Iris pigment epithelial cell (primary cell): Measurements from ENCODE around the gene AP2M1.
A peak's percentile ranks its signal among the peaks of the same experiment; 100 is the strongest.
"Not testable (repeated sequence)": the region's sequence is repeated elsewhere in the genome, so short reads cannot be mapped to it uniquely, and the experiment has no call there.

Experiments
- DNase-seq: peaks from one replicate; pipeline ENCODE4 v3.0.0-alpha.2; 2011; ENCODE audit warnings: low read depth

The AP2M1 gene

DNA sequence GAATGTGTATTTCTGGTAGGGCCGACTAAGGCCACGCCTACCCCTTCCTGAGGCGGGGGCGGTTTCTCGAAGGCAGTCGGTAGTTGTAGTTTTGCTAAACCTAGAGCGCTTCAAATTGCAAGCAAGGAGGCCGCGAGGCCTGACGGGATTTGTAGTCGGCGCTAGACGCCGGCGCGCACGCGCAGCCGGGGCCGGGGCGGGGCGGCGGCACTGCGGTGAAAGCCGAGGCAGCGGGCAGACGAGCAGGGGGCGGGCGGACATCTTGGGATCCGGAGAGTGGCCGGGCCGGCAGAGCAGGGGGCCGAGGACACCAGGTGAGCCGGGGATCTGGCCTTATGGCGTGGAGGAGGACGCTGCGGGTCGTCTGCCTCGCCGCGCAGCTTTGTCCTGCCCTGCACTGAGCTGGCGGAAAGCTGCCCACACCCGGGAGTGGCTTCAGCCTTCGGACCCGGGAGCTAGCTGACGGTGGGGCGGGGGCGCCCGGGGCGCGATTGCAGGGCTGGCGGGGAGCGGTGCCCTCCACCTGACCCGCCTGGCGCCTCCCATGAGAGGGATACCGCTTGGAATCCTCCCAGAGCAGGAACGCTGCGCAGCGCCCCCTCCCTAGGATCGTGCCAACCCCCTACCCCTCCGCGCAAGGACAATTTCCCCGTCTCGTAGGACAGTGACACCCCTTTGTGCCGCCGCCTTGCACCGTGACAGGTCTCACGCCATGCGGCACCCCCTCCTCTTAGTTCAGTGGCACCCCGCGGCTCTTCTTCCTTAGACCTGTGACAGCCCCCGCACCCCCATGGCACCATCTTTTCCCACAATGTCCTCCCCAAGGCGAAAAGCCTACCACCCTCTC lies at the start of gene AP2M1:
TSS of gene AP2M1 (plus strand) at position 210 of the 847 bp plus-strand sequence. CDS start 2,139 bp downstream, outside the sequence.
- peak; percentile 99 for DNase-seq

DNA sequence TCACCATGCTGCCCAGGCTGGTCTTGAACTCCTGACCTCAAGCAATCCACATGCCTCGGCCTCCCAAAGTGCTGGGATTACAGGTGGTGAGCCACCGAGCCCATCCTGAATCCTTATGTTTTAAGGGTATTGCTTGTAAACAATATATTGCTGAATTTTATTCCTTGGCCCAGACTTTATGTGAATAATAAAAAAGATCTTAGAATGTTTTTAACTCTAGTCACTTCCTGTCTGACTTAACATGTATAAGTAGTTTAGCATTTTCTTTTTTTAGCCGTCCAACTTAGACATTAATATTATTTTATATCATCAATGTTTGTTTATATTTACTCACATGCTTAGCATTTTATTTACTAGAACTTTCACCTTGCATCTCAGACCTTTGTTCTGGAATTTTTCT lies 48.6 kb upstream of the AP2M1 start:
- peak; percentile 49 for DNase-seq

DNA sequence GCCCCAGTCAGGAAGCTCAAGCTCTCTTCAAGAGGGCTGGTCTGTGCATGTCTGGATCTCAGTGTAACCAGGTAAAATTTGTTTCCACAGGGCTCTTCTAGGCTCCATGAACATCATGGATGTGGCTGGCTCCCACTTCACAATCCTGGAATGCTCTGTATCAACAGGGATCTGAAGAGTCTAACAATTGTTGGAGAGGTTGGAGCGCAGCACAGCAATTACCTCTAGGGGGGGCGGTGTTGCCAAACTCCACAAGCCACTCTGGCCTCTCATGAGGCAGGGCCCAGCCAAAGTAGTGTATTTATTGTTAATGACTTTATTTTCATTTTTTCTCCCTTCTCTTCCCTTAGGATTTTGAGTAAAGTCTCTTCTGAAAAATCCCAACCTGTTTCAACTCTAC lies 45.6 kb upstream of the AP2M1 start:
- DNase-seq: peak; percentile 53

DNA sequence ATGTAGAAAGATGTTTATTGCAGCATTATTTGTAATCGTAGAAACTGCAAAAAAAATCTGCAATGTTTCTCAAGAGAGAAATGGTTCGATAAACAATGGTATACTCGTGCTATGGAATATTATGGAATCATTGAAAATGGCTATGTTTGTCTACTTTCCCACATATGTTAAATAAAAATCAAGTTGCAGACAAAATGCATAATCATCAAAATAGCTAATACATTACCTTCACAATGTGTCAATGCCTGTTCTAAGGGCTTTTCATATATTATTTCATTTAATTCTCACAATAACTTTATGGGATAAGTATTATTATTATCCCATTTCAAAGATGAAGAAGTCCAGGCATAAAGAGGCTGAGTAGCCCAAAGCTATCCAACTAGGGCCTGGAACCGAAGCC lies 41.7 kb upstream of the AP2M1 start:
- no peak for DNase-seq

DNA sequence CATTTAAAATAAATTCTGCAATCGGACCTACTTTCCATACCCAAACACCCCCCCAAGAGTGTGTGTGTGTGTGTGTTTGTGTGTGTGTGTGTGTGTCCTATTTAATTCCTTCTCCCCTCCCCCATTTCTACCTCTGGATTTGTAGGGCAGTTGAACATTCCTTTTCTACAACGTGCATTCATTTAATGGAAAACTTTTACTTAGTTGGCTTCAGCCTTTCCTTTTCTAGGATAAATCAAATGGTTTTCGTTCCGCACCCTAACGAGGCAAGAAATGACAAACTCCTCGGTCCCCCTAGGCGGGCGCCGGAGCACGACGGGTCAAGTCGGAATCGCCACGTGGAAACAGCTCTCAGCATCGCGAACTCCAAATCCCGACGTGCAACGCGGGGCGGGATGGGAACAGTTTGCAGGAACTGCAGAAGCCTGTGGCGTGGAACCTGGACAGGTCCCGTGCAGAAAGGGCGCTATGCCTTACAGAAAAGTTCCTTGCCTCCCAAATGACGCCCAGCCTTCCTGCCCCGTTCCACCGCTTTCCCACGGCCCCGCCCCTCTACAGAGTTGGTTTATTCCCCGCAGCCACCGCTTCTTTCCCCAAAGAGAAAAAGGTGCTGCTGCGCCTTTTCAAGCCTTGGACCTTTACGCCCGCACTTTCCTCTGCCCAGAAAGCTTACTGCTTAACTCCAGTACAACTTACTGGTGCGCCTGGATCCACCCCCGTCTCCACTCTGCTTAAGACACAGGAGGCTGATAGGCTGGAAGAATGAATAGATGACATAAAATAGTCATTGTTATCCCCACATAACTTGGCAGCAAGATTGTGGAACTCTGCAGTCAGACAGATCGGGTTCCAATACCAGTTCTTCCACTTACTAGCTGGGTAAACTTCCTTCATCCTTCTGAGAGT lies 40.6 kb upstream of the AP2M1 start:
- DNase-seq: peak; percentile 80

DNA sequence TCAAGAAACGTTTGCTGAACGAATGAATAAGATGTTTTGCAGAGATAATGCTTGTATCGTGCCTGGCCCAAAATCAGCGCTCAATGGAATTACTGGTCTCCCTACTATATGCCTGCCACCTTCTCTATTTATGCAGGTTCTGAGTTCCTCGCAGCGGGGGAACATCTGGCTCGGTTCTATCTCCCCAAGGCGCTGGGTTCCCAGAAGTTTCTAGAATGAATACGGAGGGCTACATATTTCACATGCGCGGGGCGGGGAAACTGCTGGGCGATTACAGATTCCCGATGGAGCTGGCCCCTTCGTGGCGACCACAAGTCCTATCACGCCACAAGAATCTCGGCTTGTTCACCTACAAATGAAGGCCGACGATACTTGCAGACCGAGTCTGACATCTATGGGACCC lies 39.9 kb upstream of the AP2M1 start:
- DNase-seq: no peak

DNA sequence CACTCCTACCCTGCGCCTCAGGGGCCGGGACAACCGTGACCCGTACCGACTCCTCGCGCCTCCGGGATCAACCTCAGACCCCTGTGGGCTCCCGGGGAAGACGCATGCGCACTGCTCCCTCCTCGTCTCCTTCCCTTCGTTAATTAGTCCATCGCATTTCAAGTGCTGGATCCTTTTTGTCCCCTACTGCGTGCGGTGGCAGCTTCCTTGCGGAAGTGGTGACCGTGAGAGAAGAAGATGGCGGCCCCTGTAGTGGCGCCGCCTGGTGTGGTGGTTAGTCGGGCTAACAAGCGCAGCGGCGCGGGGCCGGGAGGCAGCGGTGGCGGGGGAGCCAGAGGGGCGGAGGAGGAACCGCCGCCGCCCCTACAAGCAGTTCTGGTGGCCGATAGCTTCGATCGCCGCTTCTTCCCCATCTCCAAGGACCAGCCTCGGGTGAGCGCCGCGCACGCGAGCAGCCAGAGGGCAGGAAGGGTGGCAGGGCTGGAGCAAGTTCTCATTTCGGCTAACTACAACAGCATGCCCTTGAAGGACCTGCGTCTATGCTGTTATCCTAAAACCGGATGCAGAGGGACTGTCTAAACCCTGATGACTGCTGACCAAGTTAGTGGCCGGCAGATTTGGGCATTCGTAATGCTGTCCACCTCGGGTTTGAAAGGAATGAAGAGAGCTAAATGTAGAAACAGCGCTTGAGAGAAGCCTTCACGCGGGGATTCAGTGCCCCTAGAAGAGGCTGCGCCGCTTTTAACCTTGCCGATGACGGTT lies 39.3 kb upstream of the AP2M1 start, which contains the start of gene EIF2B5:
TSS of gene EIF2B5 (plus strand) at position 210 of the 762 bp plus-strand sequence. CDS start at position 238, 28 bp downstream.
- peak; percentile 84 for DNase-seq

DNA sequence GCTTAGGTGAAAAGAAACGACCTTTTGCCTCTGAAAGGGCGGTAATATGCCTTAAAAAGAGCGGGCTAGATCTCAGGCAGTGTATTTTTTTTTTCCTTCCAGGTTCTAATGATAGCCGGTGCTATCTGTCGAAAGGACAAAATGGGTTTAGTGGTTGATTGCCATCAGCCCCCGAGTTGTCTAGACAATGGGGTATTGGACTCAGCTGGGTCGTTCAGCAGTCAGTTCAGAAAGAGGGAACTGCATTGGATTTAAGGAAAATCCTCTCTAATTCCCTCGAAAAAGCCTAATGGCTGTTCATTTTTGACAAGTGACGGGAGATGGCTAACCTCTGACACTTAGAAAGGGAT lies 38.8 kb upstream of the AP2M1 start:
- DNase-seq: no peak

DNA sequence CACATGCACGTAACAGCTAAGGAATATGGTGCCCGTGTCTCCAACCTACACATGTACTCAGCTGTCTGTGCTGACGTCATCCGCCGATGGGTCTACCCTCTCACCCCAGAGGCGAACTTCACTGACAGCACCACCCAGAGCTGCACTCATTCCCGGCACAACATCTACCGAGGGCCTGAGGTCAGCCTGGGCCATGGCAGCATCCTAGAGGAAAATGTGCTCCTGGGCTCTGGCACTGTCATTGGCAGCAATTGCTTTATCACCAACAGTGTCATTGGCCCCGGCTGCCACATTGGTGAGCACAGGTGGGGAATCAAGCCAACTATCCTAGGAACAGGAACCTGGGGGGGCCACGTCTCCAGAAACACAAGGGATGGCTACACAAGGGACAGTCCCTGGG lies 34.2 kb upstream of the AP2M1 start:
- no peak for DNase-seq

DNA sequence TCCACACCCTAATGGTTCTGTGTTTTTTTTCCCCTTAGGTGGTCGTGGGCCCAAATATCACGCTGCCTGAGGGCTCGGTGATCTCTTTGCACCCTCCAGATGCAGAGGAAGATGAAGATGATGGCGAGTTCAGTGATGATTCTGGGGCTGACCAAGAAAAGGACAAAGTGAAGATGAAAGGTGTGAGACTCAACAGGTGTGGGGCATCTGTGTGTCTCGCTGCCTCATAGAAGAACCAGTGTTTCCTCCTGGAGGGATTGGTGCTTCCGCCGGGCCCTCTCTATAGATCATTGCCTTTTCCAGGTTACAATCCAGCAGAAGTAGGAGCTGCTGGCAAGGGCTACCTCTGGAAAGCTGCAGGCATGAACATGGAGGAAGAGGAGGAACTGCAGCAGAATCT lies 32.5 kb upstream of the AP2M1 start:
- DNase-seq: no peak

DNA sequence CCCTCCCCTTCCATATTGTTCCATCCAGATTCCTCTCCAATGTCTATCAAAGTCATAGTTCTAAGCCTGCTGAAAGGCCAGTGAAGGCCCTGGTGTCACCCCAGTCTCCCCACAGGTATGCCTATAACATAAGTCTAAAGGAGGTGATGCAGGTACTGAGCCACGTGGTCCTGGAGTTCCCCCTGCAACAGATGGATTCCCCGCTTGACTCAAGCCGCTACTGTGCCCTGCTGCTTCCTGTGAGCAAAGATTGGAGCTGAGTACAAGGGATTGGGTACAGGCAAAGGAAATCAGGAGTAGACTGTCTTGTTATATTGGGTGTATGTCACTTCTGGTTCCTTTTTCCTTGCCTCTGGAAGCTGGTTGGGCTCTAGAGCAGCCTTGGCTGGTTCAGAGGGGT lies 31.3 kb upstream of the AP2M1 start:
- DNase-seq: no peak

DNA sequence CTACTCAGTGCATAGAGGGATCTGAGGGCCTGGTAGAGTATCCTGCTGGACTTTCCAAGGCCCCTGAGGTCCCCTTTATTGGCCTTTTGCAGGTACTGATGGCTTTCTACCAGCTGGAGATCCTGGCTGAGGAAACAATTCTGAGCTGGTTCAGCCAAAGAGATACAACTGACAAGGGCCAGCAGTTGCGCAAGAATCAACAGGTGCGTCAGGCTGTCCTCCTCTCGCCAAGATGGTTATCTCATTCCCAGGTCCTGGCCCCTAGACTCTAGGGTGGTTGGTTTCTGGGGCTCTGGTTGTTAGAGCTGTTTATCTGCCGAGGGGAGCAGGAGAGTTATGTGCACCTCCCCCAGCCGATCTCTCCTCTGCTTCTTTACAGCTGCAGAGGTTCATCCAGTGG lies 30.1 kb upstream of the AP2M1 start:
- no peak for DNase-seq

DNA sequence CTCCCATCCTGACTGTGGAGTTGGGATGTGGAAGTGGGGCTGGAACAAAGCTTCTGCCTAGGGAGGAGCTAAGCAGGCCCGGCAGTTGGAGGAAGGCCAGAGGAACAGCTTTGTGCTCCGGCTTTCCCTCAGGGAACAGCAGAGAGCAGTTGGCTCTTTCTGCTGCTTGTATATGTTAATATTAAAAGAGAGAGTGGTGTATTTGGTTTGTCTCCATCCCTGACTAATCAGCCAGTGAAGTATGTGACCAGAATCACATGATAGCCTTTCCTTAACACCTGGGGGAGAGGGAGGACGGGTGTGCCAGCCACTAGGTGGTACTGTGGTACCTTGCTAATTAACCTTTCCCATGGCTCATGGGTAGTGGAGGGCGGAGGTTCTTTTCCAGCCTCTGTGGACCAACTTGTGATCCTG lies 29.5 kb upstream of the AP2M1 start:
- DNase-seq: peak; percentile 60

DNA sequence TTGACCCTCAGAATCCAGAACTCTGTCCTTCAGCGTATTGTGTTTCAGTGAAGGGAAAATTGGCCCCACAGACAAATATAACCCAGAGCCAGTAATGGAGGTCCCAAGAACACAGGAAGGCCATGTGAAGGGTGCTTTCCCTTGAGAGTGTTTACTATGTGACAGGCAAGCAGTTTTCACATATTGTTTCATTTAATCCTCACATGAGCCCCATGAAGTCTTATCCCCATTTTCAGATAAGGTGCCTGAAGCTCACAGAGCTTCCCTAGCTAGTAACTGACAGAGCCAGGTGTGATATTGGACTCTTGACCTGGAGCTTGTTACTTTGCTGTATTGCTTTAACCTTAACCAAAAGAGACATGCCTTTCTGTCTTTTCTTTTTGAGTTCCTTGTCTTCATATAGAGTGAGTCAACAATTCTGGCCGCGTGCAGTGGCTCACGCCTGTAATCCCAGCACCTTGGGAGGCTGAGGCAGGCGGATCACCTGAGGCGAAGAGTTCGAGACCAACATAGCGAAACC lies 28.8 kb upstream of the AP2M1 start:
- DNase-seq: no peak

DNA sequence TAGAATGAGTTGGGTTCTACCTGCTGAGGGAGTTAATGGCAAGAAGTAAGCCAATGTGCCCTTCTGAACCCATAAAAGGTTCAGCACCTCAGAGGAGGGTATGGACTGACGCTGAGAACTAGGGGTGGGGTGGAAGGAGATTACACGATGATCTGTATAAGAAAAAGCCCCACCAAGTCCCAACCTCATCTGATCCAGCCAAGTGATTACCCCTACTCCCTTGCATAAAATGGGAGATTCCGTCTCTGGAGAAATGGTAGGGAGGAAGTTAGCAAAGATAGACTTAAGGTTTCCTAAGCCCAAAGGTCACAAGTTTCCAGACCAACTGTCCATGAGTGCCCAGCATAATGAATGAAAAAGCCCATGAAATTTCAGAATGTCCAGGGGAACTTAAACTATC lies 26.6 kb upstream of the AP2M1 start:
- no peak for DNase-seq

DNA sequence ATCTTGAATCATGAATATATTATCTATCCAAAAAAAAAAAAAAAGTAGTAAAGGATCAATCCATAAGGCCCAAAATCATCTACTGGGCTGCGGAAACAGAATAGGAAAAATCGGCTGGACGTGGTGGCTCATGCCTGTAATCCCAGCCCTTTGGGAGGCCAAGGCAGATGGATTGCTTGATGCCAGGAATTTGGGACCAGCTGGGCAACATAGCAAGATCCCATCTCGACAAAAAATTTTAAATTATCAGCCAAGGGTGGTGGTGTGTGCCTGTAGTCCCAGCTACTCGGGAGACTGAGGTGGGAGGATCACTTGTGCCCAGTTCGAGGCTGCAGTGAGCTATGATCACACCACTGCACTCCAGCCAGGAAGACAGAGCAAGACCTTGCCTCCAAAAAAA lies 25.5 kb upstream of the AP2M1 start:
- no peak for DNase-seq

DNA sequence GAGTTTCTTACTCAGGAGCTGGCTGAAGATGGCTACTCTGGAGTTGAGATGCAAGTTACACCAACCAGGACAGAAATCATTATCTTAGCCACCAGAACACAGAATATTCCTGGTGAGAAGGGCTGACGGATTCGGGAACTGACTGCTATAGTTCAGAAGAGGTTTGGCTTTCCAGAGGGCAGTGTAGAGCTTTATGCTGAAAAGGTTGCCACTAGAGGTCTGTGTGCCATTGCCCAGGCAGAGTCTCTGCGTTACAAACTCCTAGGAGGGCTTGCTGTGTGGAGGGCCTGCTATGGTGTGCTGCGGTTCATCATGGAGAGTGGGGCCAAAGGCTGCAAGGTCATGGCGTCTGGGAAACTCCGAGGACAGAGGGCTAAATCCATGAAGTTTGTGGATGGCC lies 24.9 kb upstream of the AP2M1 start:
- DNase-seq: not testable (repeated sequence)

DNA sequence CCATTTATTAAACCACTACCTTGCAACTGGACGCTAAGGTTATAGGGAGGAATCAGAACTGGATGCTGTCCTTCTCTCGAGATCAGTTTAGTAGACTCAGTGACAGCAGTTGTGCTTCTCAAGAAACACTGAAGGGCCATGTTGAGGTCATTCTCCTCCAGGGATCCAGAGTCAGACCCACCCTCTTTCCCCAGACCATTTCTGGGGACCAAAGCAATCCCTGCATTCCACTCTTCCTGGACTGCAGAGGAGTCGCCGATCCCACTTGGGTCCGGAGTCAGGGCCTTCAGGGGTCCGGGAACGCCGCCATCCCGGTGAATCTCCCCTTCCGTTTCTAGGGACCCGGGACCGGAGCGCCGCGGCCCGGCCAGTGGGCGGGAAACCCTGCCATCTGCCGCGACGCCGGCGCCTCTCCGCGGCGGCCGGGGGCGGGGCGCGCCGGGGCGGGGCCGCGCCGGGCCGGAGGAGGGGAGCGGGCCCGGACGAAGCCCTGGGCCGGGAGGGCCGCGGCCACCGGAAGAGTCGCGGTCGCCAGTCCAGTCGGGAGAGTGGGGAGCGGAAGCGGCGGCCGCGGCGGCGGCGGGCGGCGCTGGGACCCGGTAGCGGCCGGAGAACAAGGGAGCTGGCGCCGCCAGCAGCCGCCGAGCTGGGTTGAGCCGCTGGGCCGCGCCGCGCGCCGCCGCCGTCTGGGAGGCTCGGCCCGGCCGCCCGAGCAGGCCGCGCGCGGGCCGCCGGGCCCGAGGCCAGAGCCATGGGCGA lies 19.6 kb upstream of the AP2M1 start, which contains the start of gene DVL3:
TSS of gene DVL3 (plus strand) at position 493 of the 759 bp plus-strand sequence. CDS start at position 752, 259 bp downstream.
- DNase-seq: peak; percentile 58

DNA sequence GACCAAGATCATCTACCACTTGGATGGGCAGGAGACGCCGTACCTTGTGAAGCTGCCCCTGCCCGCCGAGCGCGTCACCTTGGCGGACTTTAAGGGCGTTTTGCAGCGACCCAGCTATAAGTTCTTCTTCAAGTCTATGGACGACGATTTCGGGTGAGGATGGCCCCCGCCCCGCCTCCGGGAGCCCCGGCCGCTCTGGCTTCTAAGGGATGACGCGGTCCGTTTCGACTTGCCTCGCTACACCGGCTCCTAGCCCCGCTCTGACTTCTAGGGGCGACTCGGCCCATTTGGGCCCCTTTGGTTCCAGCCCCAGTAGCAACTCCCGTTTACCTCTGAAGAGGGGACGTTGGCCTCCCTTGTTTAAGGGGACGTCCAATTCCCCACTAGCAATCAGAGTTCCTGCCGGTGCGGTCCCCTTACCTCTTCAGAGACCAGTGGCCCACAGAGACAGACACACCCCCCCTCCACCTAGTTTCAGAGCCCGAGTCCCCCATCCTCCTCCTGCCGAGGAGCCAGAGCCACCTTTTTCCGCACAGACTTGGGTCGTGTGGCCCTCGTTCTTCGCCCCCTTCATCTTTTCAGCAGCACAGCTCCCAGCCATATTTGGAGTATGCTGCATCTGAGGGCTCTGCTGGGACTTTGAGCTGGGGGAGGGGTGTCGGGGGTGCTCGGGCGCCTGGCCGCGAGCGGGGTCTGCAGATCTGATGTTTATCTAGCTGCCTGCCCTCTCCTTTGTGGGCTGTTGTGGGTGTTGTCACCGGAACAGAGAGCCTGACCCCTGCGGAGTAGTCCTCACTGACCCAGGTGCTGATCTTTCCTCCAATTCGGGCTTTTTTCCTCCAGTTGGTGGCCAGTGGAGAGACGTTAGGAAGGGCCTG lies 18.8 kb upstream of the AP2M1 start:
- peak; percentile 50 for DNase-seq

DNA sequence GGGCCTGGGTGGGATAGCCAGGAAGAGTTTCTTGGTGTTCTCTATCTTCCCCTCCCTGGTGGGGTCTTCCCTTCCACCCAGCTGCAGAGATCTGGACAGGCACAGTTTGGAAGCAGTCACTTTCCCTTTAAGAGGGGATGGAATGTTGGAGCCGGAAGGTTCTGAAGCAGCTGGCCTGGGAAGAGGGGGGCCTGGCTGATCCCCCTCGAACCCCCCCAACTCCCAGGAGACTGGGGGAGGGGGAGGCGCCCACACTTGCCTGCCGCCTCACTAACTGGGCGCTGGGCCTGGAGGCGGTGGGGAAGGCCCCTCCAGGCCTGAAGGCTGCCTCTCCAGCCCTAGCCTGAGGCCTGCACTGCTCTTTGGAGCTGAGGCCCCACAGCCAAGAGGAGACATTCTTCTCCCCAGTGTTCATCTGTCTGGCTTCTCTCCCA lies 18.1 kb upstream of the AP2M1 start:
- peak; percentile 43 for DNase-seq
